ENCODE data around the gene CDH23.

The CDH23 gene

GRCh38 chr10:71707240-71707789 is 310.6 kb downstream of the CDH23 start:
- DNase-seq (ENCODE audit: low read depth in 2 of 2), result no peak

- DNase-seq (ENCODE audit: low read depth in 2 of 2), result peak in 1 of 2 donors; percentile 58
These were observed 311.6 kb downstream of the CDH23 start for GRCh38 chr10:71708301-71708703.

- DNase-seq (ENCODE audit: low read depth in 2 of 2), result no peak
These were observed 312.5 kb downstream of the CDH23 start for GRCh38 chr10:71708897-71709882.

GRCh38 chr10:71710519-71710918 is 313.8 kb downstream of the CDH23 start:
- DNase-seq (ENCODE audit: low read depth in 2 of 2), result no peak

GRCh38 chr10:71711052-71711623 is 314.4 kb downstream of the CDH23 start:
- no peak for DNase-seq (ENCODE audit: low read depth in 2 of 2)

DNA sequence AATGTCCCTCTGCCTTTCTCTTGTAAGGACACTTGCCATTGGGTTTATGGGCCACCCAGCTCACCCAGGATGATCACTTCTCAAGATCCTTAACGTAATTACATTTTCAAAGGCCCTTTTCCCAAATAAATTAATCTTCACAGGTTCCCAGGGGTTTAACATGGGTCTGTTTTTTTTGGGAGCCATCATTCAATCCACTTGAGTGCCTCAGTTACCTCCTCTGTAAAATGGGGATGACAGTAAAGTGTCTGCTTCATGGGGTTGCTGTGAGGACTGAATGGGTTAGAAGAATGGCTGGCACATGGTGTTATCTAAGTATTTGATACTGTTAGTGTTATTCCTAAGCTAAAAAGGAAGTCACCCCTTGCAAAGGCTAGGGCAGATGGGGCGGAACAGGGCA is 315.4 kb downstream of the CDH23 start:
- no peak for DNase-seq (ENCODE audit: low read depth in 2 of 2)

DNA sequence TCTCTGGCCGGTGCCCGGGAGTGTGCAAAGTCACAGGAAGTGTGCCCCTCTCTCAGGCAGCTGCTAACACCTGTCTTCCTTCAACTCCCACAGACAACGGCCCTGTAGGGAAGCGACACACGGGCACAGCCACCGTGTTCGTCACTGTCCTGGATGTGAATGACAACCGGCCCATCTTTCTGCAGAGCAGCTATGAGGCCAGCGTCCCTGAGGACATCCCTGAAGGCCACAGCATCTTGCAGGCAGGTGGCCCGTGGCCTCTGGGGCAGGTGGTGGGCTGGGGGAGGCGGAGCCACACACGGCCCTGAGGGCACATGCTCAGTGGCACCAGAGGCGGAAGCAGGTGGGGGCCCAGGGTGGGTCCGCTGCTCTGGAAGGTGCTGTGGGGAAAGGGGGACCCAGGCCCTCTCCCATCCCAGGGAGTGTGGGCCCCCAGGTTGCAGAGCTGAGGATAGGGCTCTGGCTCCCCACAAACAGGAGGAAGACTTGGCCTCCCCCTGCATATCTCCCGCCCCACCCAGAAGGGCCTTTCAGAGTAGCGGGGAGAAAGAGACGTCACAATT is 315.9 kb downstream of the CDH23 start:
- no peak for DNase-seq (ENCODE audit: low read depth in 2 of 2)

- peak in 1 of 2 donors; percentile 40 for DNase-seq (ENCODE audit: low read depth in 2 of 2)
These were observed 316.7 kb downstream of the CDH23 start for GRCh38 chr10:71713135-71714030.

- no peak for DNase-seq (ENCODE audit: low read depth in 2 of 2)
These were observed 317.3 kb downstream of the CDH23 start for GRCh38 chr10:71714031-71714410.

- no peak for DNase-seq (ENCODE audit: low read depth in 2 of 2)
These were observed 317.9 kb downstream of the CDH23 start for GRCh38 chr10:71714592-71714991.

DNA sequence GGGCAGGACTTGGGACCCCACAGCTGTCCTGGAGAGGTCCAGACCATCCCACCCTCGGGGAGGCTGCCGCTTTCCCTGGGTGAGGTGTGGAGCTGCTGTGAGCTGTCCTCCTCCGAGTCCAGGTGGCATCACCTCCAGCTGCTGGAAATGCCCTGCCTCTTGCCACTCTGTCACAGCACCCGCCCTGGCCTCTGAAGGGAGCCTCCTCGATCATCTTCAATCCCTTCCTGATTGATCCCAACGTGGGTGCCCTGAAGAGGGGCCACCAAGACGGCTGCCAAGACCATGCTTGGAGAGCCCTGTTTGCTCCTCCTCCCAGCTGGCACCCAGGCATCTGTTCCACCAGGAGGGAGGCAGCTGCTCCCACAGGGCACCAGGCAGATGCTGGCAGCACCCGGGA is 318.3 kb downstream of the CDH23 start:
- no peak for DNase-seq (ENCODE audit: low read depth in 2 of 2)

GRCh38 chr10:71715860-71716259 is 319.1 kb downstream of the CDH23 start:
- DNase-seq (ENCODE audit: low read depth in 2 of 2), result no peak

- no peak for DNase-seq (ENCODE audit: low read depth in 2 of 2)
These were observed 319.7 kb downstream of the CDH23 start for GRCh38 chr10:71716426-71716825.

DNA sequence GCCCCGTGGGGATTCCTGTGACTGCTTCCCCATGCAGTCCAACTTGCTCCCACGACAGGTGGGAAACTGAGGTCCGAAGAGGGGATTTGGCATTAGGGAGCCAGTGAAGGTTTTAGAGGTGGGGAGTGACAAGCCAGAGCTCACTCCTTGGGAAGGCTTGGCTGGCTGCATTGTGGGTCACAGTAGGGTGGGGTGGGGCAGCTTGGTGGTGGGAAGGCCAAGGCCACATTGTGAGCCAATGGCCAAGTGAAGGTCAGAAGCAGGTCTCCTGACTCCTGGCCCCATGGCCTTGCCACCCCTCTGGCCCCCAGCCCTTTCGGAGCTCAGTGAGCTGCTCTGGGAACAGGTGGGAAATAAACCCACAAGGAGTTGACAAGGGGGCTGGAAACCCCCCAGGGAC is 320.3 kb downstream of the CDH23 start:
- no peak for DNase-seq (ENCODE audit: low read depth in 2 of 2)

GRCh38 chr10:71717551-71717951 is 320.8 kb downstream of the CDH23 start:
- DNase-seq (ENCODE audit: low read depth in 2 of 2), result no peak

GRCh38 chr10:71718165-71718698 is 321.5 kb downstream of the CDH23 start:
- DNase-seq (ENCODE audit: low read depth in 2 of 2), result no peak

DNA sequence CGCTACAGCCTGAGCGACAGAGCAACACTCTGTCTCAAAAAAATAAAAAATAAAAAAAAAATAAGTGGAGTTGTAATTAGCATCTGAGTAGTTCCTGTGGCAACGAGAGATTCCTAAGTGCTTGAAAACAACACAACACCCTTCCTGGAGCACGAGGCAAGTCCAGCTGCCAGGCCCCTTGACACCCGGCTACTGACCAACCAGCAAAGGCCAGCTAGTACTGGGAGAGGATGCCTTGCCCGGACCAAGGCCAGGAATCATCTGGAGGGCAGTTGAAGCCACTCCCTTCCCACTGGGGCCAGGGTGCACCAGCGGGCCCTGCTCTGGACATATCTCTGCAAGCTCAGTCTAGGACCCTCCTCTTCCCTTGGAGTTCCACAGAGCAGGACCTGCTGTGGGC is 322.3 kb downstream of the CDH23 start:
- no peak for DNase-seq (ENCODE audit: low read depth in 2 of 2)

GRCh38 chr10:71719464-71720201 is 322.9 kb downstream of the CDH23 start, which contains the start of gene C10orf105:
TSS of gene C10orf105 (minus strand) at chr10:71719778. CDS start at chr10:71716337, 3,441 bp downstream.
- DNase-seq (ENCODE audit: low read depth in 2 of 2), result no peak

GRCh38 chr10:71720288-71720687 is 323.6 kb downstream of the CDH23 start:
- DNase-seq (ENCODE audit: low read depth in 2 of 2), result no peak

- DNase-seq (ENCODE audit: low read depth in 2 of 2), result no peak
These were observed 324.6 kb downstream of the CDH23 start for GRCh38 chr10:71721313-71721712.

All from stimulated activated CD8-positive, alpha-beta memory T cell treated with anti-CD3 and anti-CD28 coated beads, Interleukin-2, amount 100 ng/mL, for 48 hours (primary cell).